GM12878 (cell line): ENCODE measurements around the gene NIPAL1. TPM values are rescaled to one million over a fixed set of nuclear protein-coding genes. Genes with fewer than 3 reads are reported as not detected.

Experiments used
- ATAC-seq: fragments of 200-7000 bp; cut with Tn5 transposase; 3 replicates; pipeline ENCODE4 v1.9.1; 2020; ENCODE audit warnings: mild to moderate bottlenecking, moderate library complexity
- BruUV-seq: library from RNA; stranded (reverse); fragments of 400-500 nt; replicated peaks from 2 replicates; lab custom pipeline; 2021; lab: Mats Ljungman, UMichigan
- CTCF ChIA-PET: fragments of 300-600 bp; sonication (Branson Sonifier 250); formaldehyde crosslinking; extraction: SDS; loops from one replicate; lab custom pipeline; 2021; ENCODE audit warnings: inconsistent platforms; lab: Yijun Ruan, JAX
- POLR2A ChIA-PET: fragments of 350-600 bp; formaldehyde crosslinking; extraction: SDS; loops from one replicate; lab custom pipeline; 2021; ENCODE audit warnings: inconsistent platforms; lab: Charles Lee
- RAD21 ChIA-PET: fragments of 300-600 bp; sonication (Branson Sonifier 250); formaldehyde crosslinking; loops from one replicate; lab custom pipeline; 2023; ENCODE audit warnings: antibody characterized with exemption; ENCODE audit not compliant: unreplicated experiment; lab: Charles Lee
- SMC1A ChIA-PET: fragments of 300-600 bp; sonication (Branson Sonifier 250); formaldehyde crosslinking; loops from one replicate; lab custom pipeline; 2023; ENCODE audit not compliant: unreplicated experiment, uncharacterized antibody; lab: Charles Lee
- DNase-seq: peaks from one replicate; pipeline ENCODE4 v3.0.0-alpha.2; 2011; ENCODE audit warnings: low read depth, low spot score
- FAIRE-seq: peaks from 3 replicates; lab custom pipeline; 2011; peaks lifted over from hg19 to GRCh38; lab: Jason Lieb, UNC
- H2AFZ ChIP-seq: 2 replicates; pipeline ENCODE4 v1.6.0; 2011; ENCODE audit warnings: low read depth, low read length, control low read depth; ENCODE audit not compliant: control insufficient read depth
- H3K27ac ChIP-seq: 2 replicates; pipeline ENCODE4 v1.5.1; 2011; ENCODE audit warnings: control low read depth; ENCODE audit not compliant: control insufficient read depth, insufficient read depth
- H3K27me3 ChIP-seq, 2 experiments: replicated peaks in 1 of 2; 2 replicates each; pipeline versions ENCODE4 v1.6.0 to v1.6.1; 2011; ENCODE audit warnings: low read length in 1 of 2; ENCODE audit not compliant: control insufficient read depth in 2 of 2, insufficient read depth in 2 of 2
- H3K36me3 ChIP-seq, 2 experiments: 2 replicates each; pipeline ENCODE4 v1.5.1; 2011; ENCODE audit warnings: low read length in 1 of 2; ENCODE audit not compliant: control insufficient read depth in 2 of 2, insufficient read depth in 2 of 2
- H3K4me1 ChIP-seq: 2 replicates; pipeline ENCODE4 v1.6.1; 2011; ENCODE audit warnings: mild to moderate bottlenecking, low read length, moderate library complexity, mixed read lengths; ENCODE audit not compliant: control insufficient read depth, insufficient read depth
- H3K4me2 ChIP-seq: 2 replicates; pipeline ENCODE4 v1.6.0; 2011; ENCODE audit warnings: control low read depth; ENCODE audit not compliant: control insufficient read depth, insufficient read depth
- H3K4me3 ChIP-seq: fragments of 200-600 bp; sonication (generic); 2 replicates; pipeline ENCODE4 v1.5.1; 2016
- H3K79me2 ChIP-seq: 2 replicates; pipeline ENCODE4 v1.6.0; 2011; ENCODE audit warnings: low read length; ENCODE audit not compliant: control insufficient read depth, insufficient read depth
- H3K9ac ChIP-seq: 2 replicates; pipeline ENCODE4 v1.8.0; 2011; ENCODE audit warnings: low read length, control low read depth, mixed read lengths; ENCODE audit not compliant: control insufficient read depth, insufficient read depth
- H3K9me3 ChIP-seq: replicated peaks from 3 replicates; pipeline ENCODE4 v1.5.1; 2011; ENCODE audit warnings: mild to moderate bottlenecking, low read length; ENCODE audit not compliant: control insufficient read depth, insufficient read depth
- H4K20me1 ChIP-seq: 2 replicates; pipeline ENCODE4 v1.6.0; 2011; ENCODE audit not compliant: control insufficient read depth, insufficient read depth
- ASH2L ChIP-seq: fragments of 300-600, 200-600 bp; sonication (generic); IDR thresholded peaks from 2 replicates; pipeline ENCODE4 v1.6.1; 2017; ENCODE audit warnings: low read depth, mild to moderate bottlenecking, borderline replicate concordance
- CBX5 ChIP-seq: sonication (generic); IDR thresholded peaks from 2 replicates; pipeline ENCODE4 v1.6.1; 2016; ENCODE audit warnings: low read depth, moderate library complexity, mild to moderate bottlenecking, inconsistent platforms
- HDAC6 ChIP-seq: fragments of 200-600 bp; sonication (generic); IDR thresholded peaks from one replicate; pipeline ENCODE4 v1.8.0; 2017; ENCODE audit warnings: antibody characterized with exemption; ENCODE audit not compliant: unreplicated experiment
- NFYB ChIP-seq: IDR thresholded peaks from 2 replicates; pipeline ENCODE4 v1.6.1; 2011; ENCODE audit warnings: low read depth, mild to moderate bottlenecking, low read length, improper control_type of control experiment, moderate library complexity; ENCODE audit not compliant: insufficient read depth
- NKRF ChIP-seq: fragments of 450-650 bp; conservative IDR thresholded peaks from 2 replicates; pipeline ENCODE4 v1.6.1; 2017; ENCODE audit warnings: mild to moderate bottlenecking, moderate library complexity
- RCOR1 ChIP-seq: conservative IDR thresholded peaks from 2 replicates; pipeline ENCODE4 v1.6.1; 2012; ENCODE audit warnings: low read depth, low read length, improper control_type of control experiment
- SMARCA5 ChIP-seq: fragments of 450-650 bp; IDR thresholded peaks from 2 replicates; pipeline ENCODE4 v1.6.1; 2017; ENCODE audit warnings: mild to moderate bottlenecking
- TCF12 ChIP-seq: IDR thresholded peaks from 2 replicates; pipeline ENCODE4 v1.6.1; 2011; ENCODE audit warnings: low read depth, mild to moderate bottlenecking, low read length
- ZSCAN29 ChIP-seq: fragments of 450-650 bp; IDR thresholded peaks from 2 replicates; pipeline ENCODE4 v1.6.1; 2017; ENCODE audit warnings: mild to moderate bottlenecking, moderate library complexity
- WGBS: methylation state at CpG from one replicate; pipeline ENCODE4 v1.1.6; 2016; ENCODE audit warnings: low lambda C conversion rate; ENCODE audit not compliant: insufficient replicate concordance, insufficient coverage; ENCODE audit errors: missing lambda C conversion rate; 5-methylcytosine and 5-hydroxymethylcytosine counted together
- in situ Hi-C: fragments of 300-500 bp; cut with MboI; formaldehyde crosslinking; loops from 9 replicates; pipeline ENCODE4 v1.14.3; 2018; ENCODE audit warnings: mixed read lengths
- intact Hi-C: fragments of 100-400 bp; cut with micrococcal nuclease; formaldehyde crosslinking; loops from one replicate; pipeline ENCODE4 v1.14.2; 2022; ENCODE audit not compliant: unreplicated experiment
- polyA plus RNA-seq, 11 experiments: library from polyadenylated mRNA; depleted of rRNA in 4 of 11; unstranded in 6 of 11; stranded (reverse) in 5 of 11; fragments of >200 nt; fragmentation: Nextera tagmentation in 4 of 11; fragmentation: Illumina TruSeq in 1 of 11; extraction: Ambion mirVana in 4 of 11; extraction: Trizol in 1 of 11; gene quantifications; 1 replicate in 1 of 11; 2 replicates in 10 of 11; pipeline versions ENCODE4 v1.2.1 to v1.2.3, GENCODE V29; 2011 to 2016; ENCODE audit warnings: inconsistent platforms in 2 of 11, missing spikeins in 2 of 11, low read depth in 1 of 11
- total RNA-seq, 4 experiments: library from RNA; depleted of rRNA in 3 of 4; stranded (reverse); fragments of >200 nt in 3 of 4; fragmentation: Illumina TruSeq in 1 of 4; extraction: Trizol in 1 of 4; gene quantifications; 2 replicates each; pipeline versions ENCODE4 v1.2.1 to v1.2.3, GENCODE V29; 2013 to 2021
- TF ChIP-seq, protein P1 (sequence below), 3 experiments: IDR thresholded peaks in 2 of 3; conservative IDR thresholded peaks in 1 of 3; 2 replicates each; pipeline ENCODE4 v1.5.1; 2011; ENCODE audit warnings: low read depth in 3 of 3, low read length in 3 of 3, mild to moderate bottlenecking in 3 of 3, control low read depth in 2 of 3, moderate library complexity in 2 of 3, inconsistent platforms in 1 of 3, mixed read lengths in 1 of 3; ENCODE audit not compliant: control insufficient read depth in 2 of 3, insufficient read depth in 1 of 3; ENCODE audit errors: extremely low read depth in 1 of 3
- TF ChIP-seq, protein P2 (sequence below): IDR thresholded peaks from 2 replicates; pipeline ENCODE4 v1.6.1; 2012; ENCODE audit warnings: improper control_type of control experiment, low read depth, low read length; ENCODE audit not compliant: insufficient replicate concordance
- TF ChIP-seq, protein P3 (sequence below): IDR thresholded peaks from 2 replicates; pipeline ENCODE4 v1.6.1; 2012; ENCODE audit warnings: low read depth, low read length, improper control_type of control experiment

Gene NIPAL1
- total and polyA plus RNA-seq, 10 of the 15 experiments (the other 5 are each of a cell fraction or from before 2014, with no cell fraction given): 0.46 to 9.7 (median 5.9) TPM

- H3K27ac ChIP-seq: peak overlapping the region; percentile 61
- ChIA-PET CTCF (interaction anchor here (0.9 to 2.7 kb wide), 4 partner anchors 10 to 232 kb away, joined by 3 to 24 read pairs (median 4); no protein-coding TSS in a partner anchor), SMC1A (interaction anchor here (1.4 to 11.7 kb wide), 3 partner anchors 11 to 40 kb away, joined by 4 to 268 read pairs (median 9); no protein-coding TSS in a partner anchor), RAD21 (interaction anchor here (1.0 to 7.4 kb wide), 3 partner anchors 8 to 44 kb away, joined by 3 to 121 read pairs (median 5); no protein-coding TSS in a partner anchor), POLR2A (interaction anchor here (1.0 to 1.6 kb wide), 2 partner anchors 9 to 16 kb away, joined by 3 to 6 read pairs; no protein-coding TSS in a partner anchor)
- in situ Hi-C loops: no loop called here
- no peak overlapping the region for H3K9ac ChIP-seq
- no peaks in the 10 kb centered on the region for H3K27me3 ChIP-seq
- DNase-seq (no peak), ATAC-seq (no peak), FAIRE-seq (no peak)
- no peak overlapping the region for H2AFZ ChIP-seq
- H3K36me3 ChIP-seq: no peaks in the 10 kb centered on the region
- no peaks in the 10 kb centered on the region for H4K20me1 ChIP-seq
- 68% methylated on average over 2 of the region's 2 CpGs for WGBS
- no peak overlapping the region; the same call in 1 of the 2 replicates for H3K4me3 ChIP-seq
- peaks cover 68% of the 10 kb centered on the region for H3K4me1 ChIP-seq
- intact Hi-C loops: loop anchor here (10.0 kb wide), 1 partner anchor 529 kb away; no protein-coding TSS in a partner anchor
- no peaks in the 10 kb centered on the region for H3K79me2 ChIP-seq
- H3K4me2 ChIP-seq: peak overlapping the region; percentile 47; the same call in 1 of the 2 replicates
- BruUV-seq: no TSS peak
- no peaks in the 10 kb centered on the region for H3K9me3 ChIP-seq
- TF ChIP-seq SMARCA5 (no peak), ZSCAN29 (no peak), ASH2L (no peak), TCF12 (no peak), NKRF (no peak), NFYB (no peak), RCOR1 (no peak), HDAC6 (no peak), CBX5 (no peak)
- TF ChIP-seq, protein P1, sequence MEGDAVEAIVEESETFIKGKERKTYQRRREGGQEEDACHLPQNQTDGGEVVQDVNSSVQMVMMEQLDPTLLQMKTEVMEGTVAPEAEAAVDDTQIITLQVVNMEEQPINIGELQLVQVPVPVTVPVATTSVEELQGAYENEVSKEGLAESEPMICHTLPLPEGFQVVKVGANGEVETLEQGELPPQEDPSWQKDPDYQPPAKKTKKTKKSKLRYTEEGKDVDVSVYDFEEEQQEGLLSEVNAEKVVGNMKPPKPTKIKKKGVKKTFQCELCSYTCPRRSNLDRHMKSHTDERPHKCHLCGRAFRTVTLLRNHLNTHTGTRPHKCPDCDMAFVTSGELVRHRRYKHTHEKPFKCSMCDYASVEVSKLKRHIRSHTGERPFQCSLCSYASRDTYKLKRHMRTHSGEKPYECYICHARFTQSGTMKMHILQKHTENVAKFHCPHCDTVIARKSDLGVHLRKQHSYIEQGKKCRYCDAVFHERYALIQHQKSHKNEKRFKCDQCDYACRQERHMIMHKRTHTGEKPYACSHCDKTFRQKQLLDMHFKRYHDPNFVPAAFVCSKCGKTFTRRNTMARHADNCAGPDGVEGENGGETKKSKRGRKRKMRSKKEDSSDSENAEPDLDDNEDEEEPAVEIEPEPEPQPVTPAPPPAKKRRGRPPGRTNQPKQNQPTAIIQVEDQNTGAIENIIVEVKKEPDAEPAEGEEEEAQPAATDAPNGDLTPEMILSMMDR (IDR thresholded peaks at IDR 0.05 in 2 of 3, conservative IDR thresholded peaks at IDR 0.05 in 1 of 3; ENCODE audit: control insufficient read depth in 2 of 3, extremely low read depth in 1 of 3, insufficient read depth in 1 of 3, low read depth in 3 of 3, low read length in 3 of 3): no peak
- TF ChIP-seq, protein P2, sequence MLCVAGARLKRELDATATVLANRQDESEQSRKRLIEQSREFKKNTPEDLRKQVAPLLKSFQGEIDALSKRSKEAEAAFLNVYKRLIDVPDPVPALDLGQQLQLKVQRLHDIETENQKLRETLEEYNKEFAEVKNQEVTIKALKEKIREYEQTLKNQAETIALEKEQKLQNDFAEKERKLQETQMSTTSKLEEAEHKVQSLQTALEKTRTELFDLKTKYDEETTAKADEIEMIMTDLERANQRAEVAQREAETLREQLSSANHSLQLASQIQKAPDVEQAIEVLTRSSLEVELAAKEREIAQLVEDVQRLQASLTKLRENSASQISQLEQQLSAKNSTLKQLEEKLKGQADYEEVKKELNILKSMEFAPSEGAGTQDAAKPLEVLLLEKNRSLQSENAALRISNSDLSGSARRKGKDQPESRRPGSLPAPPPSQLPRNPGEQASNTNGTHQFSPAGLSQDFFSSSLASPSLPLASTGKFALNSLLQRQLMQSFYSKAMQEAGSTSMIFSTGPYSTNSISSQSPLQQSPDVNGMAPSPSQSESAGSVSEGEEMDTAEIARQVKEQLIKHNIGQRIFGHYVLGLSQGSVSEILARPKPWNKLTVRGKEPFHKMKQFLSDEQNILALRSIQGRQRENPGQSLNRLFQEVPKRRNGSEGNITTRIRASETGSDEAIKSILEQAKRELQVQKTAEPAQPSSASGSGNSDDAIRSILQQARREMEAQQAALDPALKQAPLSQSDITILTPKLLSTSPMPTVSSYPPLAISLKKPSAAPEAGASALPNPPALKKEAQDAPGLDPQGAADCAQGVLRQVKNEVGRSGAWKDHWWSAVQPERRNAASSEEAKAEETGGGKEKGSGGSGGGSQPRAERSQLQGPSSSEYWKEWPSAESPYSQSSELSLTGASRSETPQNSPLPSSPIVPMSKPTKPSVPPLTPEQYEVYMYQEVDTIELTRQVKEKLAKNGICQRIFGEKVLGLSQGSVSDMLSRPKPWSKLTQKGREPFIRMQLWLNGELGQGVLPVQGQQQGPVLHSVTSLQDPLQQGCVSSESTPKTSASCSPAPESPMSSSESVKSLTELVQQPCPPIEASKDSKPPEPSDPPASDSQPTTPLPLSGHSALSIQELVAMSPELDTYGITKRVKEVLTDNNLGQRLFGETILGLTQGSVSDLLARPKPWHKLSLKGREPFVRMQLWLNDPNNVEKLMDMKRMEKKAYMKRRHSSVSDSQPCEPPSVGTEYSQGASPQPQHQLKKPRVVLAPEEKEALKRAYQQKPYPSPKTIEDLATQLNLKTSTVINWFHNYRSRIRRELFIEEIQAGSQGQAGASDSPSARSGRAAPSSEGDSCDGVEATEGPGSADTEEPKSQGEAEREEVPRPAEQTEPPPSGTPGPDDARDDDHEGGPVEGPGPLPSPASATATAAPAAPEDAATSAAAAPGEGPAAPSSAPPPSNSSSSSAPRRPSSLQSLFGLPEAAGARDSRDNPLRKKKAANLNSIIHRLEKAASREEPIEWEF: no peak
- TF ChIP-seq, protein P3, sequence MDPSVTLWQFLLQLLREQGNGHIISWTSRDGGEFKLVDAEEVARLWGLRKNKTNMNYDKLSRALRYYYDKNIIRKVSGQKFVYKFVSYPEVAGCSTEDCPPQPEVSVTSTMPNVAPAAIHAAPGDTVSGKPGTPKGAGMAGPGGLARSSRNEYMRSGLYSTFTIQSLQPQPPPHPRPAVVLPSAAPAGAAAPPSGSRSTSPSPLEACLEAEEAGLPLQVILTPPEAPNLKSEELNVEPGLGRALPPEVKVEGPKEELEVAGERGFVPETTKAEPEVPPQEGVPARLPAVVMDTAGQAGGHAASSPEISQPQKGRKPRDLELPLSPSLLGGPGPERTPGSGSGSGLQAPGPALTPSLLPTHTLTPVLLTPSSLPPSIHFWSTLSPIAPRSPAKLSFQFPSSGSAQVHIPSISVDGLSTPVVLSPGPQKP: no peak
Measured at GRCh38 chr4:48043504-48043903, 26.9 kb downstream of the NIPAL1 start.
